Measurements from ENCODE around the gene HYI.
"Not testable (repeated sequence)": the region's sequence is repeated elsewhere in the genome, so short reads cannot be mapped to it uniquely, and the experiment has no call there.

The HYI gene

DNA sequence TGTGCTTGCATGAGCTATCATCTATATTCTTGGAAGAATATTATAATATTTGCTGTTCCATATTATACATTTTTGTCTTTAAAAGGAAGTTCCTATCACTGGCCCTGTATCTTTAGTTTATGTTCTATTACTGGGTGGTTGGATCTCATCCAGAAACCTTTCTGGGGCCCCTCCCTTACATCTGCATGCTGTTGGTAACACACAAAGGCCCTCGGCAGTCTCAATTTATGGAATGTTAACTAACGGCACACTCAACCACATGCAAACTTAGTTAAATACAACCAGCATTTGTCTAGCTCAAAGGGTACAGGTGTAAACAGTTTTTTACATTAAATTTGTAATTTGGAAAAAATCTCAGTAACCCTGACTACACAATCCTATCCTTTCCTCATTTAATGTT is 9.7 kb upstream of the HYI start:
- DNase-seq: no peak

- no peak for DNase-seq
Observed at GRCh38 chr1:43460988-43461693, 7.4 kb upstream of the HYI start.

- DNase-seq: not testable (repeated sequence)
Observed at GRCh38 chr1:43458379-43458778, 4.6 kb upstream of the HYI start.

GRCh38 chr1:43455213-43455889 is 1.6 kb upstream of the HYI start:
- DNase-seq: no peak

- peak; percentile 41 for DNase-seq
Observed at GRCh38 chr1:43454270-43455011, 710 bp upstream of the HYI start.

DNA sequence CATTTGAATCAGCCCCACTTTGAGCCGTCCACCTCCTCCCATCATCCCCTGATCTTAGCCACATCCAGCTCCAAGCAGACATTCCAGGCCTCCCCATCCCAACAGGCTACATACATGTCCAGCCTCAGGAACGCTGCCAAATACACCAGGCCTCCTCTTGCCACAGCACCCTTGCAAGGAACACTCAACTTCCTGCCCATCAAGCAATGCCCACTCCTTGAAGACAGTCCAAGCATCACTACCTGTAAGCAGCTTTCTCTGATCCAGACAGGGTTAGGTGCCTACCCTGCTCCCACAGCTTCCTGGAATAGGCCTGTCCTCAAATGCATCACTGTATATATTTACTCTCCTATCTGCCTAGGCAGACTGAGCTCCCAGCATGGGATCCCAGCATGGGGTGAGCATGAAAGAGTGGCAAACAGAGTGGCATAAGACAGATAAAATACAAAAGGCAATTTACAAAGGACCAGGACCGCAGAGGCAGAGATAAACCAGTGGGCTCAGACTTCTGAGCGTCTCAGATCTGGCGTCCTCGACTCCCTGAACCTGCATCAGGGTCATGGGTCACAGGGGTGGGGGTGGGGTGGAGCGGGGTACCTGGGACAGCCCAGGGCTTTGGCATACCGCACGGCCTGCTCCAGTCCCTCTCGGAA is 816 bp downstream of the HYI start:
- DNase-seq: no peak

DNA sequence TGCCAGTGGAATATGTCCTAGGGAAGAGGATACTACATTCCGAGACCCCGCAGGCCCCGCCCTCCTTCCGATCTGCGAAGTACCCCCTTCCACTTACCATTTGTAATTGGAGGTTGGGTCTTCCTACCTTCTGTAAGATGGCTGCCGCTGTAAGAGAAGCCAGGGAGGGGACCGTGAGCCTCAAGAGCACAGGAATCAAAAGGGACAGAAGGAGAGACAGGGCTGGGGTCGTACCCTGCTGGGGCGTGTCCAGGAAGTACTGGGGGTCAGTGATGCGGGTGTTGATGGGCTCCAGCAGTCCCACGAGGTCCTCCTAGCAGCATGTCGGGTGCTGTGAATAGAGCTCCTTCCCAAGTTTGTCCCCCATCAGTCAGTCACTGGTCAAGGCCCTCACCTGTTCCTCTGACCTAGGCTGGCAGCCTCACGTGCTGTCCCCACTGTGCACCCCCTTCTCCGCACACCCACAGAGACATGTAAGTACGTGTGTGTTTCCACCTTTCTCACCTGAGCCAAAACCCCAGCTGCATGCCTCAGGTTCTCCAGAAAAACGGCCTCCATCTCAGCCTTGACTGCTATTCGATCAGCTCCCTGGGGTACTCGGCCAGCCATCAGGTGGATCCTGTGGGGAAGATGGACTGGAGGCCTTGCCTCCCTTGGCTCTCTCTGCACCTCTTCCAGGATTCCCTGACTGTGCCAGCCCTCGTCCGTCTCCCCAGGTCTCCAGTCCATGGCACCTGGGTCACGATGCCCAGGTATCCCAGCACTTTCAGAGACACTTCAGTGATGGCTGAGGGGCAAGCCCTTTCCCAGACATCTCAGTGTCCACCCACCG is 1.8 kb downstream of the HYI start:
- DNase-seq: no peak

GRCh38 chr1:43451157-43451591 is 2.6 kb downstream of the HYI start:
- no peak for DNase-seq

GRCh38 chr1:43450251-43450941 is 3.3 kb downstream of the HYI start:
- no peak for DNase-seq

- no peak for DNase-seq
Observed at GRCh38 chr1:43449708-43450069, 4.0 kb downstream of the HYI start.

DNA sequence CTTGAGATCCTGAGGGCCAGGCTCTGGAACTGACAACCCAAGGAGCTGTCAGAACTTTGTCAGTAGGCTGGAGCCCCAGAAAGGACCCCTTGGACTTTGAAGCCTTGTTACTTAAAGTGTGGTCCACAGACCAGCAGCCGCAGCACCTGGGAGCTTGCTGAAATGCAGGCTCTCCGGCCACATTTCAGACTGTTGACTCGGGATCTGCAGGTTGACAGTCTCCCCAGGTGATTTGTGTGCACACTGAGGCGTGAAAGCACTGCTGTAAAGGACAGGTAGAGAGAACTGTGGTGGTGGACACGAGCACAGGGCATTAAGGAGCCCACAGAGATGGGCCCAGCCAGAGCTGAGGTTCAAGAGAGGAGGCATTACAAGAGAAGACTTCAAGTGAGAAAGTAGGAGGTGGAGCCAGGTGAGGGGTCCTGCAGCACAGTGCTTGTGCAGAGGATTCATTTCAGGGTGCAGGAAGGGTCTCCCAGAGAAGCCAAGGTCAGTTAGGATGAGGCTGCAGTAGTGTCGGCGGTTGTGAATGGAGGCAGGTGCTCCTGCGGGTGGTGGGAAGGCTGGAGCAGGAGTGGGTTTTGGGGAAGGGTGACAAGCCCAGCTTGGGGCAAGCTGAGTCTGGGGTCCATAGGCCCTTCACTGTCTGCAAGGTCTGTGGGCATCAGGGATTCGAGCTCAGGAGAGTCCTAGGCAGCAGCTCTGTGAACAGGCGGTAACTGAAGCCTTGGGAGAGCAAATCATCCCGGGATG is 4.6 kb downstream of the HYI start:
- DNase-seq: no peak

DNA sequence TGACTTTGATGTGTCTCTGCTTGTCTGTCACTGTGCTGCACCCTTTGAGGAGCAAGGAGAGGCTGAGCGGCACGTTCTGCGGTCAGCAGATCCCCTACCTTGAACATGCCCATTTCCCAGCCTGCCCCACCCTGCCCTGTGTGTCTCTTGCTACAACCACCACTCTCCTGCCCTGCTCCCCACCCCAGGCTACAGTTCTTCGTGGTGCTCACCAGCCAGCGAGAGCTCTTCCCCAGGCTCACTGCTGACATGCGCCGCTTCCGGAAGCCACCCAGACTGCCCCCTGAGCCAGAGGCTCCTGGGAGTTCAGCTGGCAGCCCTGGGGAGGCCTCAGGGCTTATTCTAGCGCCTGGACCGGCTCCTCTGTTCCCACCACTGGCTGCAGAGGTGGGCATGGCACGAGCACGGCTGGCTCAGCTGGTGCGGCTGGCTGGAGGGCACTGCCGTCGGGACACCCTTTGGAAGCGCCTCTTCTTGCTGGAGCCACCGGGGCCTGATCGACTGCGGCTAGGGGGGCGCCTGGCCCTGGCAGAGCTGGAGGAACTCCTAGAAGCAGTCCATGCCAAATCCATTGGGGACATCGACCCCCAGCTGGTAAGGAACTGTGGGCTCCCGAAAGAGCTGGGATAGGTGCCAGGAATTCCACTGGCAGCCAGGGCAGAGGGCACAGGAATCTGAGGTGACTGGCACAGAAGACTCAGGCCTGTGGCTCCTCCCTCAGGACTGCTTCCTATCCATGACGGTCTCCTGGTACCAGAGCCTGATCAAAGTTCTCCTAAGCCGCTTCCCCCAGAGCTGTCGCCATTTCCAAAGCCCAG is 5.6 kb downstream of the HYI start:
- no peak for DNase-seq

DNA sequence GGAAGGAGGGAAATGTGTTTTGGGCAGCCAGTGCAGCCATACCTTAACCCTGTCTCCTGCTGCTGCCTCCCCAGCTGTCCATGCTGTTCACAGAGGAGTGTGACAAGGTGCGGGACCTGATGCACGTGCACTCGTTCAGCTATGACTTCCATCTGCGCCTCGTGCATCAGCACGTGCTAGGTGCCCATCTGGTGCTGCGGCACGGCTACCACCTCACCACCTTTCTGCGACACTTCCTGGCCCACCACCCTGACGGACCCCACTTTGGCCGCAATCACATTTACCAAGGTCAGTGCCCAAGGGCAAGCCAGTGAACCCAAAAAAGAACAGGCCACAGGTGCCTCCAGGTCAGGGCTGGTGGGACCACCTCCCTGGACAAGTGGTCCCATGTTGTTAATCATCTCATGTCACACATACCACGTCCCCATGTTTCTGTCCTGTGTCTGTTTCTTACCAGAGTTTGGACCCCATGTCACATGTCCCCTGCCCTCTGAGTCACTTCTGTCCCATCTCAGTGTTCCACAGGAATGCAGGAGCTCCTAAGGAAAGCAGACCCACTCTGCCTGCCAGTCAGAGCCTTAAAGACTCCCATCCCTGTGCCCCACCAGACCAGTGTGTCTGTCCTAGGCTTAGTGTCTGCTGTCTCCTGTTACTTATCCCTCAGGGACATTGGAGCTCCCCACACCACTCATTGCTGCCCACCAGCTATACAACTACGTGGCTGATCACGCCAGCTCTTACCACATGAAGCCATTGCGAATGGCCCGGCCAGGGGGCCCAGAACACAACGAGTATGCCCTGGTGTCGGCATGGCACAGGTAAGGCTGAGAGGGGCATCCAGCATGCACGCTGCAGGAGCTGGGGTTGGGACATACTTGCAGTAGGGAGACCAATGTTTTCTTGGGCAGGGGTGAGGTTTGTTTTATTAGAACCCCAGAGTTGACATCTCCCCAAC is 6.6 kb downstream of the HYI start:
- DNase-seq: no peak

GRCh38 chr1:43446388-43446740 is 7.4 kb downstream of the HYI start:
- no peak for DNase-seq

DNA sequence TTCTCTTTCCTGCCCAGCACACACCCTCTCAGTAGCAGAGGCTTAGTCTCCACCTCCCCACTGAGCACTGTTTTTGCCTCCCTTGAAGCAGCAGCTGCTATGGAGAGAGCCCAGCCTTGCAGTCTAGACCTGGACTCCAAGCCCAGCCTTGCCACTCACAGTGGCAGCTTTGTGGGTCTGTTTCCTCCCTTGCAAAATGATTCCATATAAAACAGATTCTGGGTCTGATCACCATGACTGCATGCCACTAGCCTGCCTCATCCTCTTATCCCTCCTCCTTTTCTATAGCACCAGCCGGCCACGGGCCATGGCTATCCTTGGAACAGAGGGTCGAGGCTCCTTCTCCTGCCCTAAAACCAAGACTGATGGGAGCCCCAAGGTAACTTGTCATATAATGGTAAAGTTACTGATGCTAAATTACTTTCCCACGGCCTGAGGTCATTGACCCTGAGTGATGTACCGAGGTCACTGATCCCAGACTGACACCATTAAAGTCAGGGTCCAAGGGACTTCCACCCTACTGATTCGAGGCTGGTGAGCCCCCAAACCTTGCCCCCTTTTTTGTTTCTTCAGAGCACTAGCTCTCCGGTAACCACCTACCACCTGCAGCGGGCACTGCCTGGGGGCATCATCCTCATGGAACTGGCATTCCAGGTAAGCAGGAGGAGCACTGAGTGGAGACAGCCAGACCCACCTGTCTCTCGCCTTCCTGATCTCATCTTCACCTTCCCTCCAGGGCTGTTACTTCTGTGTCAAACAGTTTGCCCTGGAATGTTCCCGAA is 7.9 kb downstream of the HYI start:
- no peak for DNase-seq

DNA sequence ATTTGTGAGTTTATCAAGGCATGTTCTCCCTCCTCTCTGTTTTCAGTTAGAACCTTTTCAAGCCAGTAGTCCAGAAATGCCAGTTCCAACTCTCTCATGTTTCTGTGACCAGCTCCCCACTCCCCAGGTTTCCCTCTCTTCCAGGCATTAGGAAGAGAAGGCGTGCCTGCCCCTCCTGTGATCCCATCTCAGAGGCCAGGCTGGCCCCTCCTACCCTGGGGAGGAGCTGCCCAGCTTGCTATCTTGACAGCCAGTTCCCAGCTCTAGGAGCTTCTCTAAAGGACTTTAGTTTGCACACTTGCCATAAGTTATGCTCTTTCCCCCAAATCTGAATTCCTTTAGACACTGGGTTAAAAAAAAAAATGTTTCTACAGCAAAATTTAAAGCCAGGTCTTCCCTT is 8.9 kb downstream of the HYI start:
- DNase-seq: no peak

- DNase-seq: no peak
Observed at GRCh38 chr1:43444151-43444828, 9.4 kb downstream of the HYI start.
